Activated T-helper 9 cell treated with anti-CD3 and anti-CD28 coated beads, Interleukin-2, amount 50 U/mL, for 16 hours (primary cell): Measurements from ENCODE around the gene SNX33.

Source experiments
- DNase-seq: peaks from one replicate; pipeline ENCODE4 v3.0.0-alpha.2; 2020; ENCODE audit warnings: low read depth

SNX33 gene

GRCh38 chr15:75641603-75642002, 6.1 kb upstream of the SNX33 start:
- DNase-seq: no peak

DNA sequence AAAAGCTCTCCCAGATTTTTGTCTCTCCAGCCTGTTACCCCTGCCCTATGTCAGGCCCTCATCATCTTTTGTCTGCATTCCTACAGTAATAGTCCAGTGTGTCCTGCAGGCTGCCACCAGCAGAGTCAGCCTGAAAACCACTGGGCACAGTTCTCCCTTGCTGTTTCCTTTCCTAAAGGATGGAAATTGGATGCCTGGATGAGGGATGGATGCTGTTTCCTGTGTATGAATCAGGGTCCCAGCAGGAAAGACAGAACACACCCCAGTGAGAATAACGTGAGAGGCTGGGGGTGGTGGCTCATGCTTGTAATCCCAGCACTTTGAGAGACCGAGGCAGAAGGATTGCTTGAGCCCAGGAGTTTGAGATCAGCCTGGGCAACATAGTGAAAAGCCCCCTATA, 3.3 kb upstream of the SNX33 start:
- DNase-seq: no peak

GRCh38 chr15:75646112-75646943, 1.4 kb upstream of the SNX33 start:
- DNase-seq: no peak

GRCh38 chr15:75646944-75647364, 758 bp upstream of the SNX33 start:
- DNase-seq: no peak

GRCh38 chr15:75648156-75649000, 666 bp downstream of the SNX33 start:
- DNase-seq: no peak

DNA sequence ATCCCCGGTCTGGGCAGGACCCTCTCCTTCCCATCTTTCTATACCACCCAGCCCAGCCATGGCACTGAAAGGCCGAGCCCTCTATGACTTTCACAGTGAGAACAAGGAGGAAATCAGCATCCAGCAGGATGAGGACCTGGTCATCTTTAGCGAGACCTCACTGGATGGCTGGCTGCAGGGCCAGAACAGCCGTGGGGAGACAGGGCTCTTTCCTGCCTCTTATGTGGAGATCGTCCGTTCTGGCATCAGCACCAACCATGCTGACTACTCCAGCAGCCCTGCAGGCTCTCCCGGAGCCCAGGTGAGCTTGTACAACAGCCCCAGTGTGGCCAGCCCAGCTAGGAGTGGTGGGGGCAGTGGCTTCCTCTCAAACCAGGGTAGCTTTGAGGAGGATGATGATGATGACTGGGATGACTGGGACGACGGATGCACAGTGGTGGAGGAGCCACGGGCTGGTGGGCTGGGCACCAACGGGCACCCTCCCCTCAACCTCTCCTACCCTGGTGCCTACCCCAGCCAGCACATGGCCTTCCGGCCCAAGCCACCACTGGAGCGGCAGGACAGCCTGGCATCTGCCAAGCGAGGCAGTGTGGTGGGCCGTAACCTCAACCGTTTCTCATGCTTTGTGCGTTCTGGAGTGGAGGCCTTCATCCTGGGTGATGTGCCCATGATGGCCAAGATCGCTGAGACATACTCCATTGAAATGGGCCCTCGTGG, 1.5 kb downstream of the SNX33 start:
- no peak for DNase-seq

DNA sequence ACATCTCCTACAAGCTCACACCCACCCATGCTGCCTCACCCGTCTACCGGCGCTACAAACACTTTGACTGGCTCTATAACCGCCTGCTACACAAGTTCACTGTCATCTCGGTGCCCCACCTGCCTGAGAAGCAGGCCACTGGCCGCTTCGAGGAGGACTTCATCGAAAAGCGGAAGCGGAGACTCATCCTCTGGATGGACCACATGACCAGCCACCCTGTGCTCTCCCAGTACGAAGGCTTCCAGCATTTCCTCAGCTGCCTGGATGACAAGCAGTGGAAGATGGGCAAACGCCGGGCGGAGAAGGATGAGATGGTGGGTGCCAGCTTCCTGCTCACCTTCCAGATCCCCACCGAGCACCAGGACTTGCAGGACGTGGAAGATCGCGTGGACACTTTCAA, 2.1 kb downstream of the SNX33 start:
- DNase-seq: no peak

GRCh38 chr15:75650908-75651809, 3.4 kb downstream of the SNX33 start:
- no peak for DNase-seq

DNA sequence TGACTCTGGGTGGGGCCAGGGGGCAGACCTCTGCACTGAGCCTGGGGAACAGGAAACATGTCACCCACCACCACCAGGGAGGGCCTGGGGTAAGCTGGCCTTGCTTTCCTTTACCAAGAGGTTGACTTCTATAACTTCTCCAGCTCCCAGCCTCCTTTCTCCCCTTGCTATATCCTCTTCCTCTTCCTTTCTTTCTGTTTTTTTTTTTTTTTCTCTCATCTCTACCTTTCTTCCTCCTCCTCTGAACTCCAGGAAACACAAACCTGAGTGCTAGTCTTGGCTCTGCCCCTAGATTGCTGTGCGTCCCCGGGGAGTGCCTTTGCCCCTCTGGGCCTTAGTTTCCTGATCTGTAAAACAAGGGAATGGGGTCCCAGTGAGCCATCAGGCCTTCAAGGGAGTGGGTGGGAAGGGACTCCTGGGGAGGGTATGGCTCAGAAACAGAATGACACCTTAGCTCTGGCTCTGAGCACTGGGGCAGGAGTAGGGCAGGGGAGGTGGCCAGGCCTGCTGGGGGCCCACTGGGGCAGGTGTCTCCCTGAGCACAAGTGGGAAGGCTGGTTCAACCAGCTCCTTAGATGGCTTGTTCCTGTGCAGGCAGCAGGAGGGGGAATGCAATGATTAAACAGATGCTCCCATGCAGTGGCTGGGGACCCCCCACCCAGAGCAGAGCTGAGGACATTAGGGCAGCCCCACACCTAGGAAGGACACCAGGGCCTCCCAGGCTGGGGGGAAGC, 4.3 kb downstream of the SNX33 start:
- DNase-seq: no peak

DNA sequence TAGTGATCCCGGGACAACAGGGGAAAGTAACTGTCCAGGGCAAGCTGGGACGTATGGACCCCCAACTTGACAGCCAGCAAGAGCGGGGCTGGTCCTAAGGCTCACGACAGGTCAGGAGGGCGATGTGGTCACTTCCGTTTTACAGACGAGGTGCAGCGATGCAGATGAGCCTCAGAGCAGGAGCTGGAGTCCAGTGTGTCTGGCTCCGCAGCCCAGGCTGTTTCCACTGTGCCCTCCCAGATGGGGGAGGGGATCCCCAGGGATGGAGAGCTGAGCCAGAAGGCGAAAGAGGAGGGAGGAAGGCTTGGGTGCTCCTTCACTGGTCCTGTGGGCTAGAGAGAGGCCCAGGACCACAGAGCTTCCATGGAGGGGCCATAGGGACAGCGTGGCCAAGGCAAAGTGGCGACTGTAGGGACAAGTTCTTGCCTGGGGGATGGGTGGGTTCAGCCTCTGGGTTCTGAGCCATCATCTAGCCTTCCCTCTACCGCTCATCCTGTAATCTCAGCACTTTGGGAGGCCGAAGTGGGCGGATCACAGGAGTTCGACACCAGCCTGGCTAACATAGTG, 5.7 kb downstream of the SNX33 start:
- no peak for DNase-seq

GRCh38 chr15:75654201-75654907, 6.6 kb downstream of the SNX33 start:
- no peak for DNase-seq

DNA sequence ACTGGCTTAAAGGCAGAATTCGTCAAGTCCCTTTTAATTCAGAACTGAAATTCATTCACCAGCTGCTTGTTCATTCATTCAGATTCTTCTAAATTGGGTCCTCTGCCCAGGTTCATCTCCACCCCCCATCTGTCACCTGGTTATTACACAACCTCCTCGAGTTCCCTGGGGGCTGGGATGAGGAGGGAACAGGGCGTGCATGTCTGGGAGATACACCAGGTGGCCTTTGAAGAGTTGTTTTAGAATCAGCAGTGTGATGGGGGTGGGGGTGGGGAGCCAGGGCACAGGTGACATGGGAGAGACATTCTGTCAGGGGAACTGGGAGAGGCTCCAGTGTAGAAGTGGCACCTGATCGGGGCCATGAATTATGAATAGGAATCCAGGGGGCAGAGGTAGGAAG, 8.2 kb downstream of the SNX33 start:
- no peak for DNase-seq

DNA sequence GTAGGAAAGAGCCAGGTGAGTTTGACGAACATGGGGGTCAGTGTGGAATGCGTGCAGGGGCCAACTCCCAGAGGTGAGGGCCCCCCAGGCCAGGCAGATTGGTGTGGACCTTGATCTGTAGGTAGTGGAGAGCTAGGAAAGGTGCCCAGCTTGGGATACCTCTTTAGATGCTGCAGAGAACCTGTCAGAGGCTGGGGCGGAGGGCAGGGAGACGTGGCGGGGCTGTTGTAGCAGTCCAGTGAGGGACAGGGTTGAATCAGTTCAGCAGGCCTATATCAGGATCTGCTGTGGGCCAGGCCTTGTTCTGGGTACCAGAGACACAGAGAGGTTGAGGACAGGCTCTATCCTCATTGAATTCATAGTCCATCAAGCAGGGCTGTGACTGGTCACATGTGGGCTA, 8.6 kb downstream of the SNX33 start:
- no peak for DNase-seq

GRCh38 chr15:75656813-75657212, 9.1 kb downstream of the SNX33 start:
- no peak for DNase-seq

- no peak for DNase-seq
Measured at GRCh38 chr15:75659141-75659771, 11.5 kb downstream of the SNX33 start.

DNA sequence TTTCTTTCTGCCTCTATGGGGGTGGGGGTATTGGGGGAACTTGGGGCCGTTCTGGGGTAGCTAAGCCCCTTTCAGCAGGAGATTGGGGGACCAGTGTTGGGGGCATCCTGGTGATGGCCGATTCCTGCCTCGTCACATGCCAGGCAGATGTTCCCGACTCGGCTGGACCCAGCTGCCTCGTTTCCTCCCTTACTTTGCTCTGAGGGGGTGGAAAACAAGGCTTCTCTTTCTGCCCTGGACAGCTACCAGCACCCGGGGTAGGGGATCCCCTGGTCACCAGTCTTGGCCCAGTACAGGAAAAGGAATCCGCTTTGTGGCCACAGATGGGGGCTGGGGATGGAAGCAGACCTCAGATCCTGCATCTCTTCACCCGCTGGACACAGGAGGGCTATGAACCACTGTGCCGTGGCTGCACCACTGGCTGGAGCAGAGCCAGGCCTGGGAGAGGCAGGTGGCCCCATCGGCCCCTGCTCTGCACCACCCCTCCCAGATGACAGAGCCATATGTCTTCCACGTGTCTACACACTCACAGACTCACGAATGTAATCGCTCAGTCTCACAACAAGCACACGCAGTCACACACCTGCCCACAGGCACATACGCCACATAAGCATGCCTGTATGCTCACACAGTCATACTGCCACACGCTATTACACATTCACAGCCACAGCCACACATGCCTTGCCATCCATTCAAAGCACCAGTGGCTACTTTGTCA, 12.4 kb downstream of the SNX33 start:
- DNase-seq: no peak

- no peak for DNase-seq
Measured at GRCh38 chr15:75661100-75661755, 13.5 kb downstream of the SNX33 start.

- no peak for DNase-seq
Measured at GRCh38 chr15:75661756-75662140, 14.0 kb downstream of the SNX33 start.
